Endodermal cell (in vitro differentiated cells): ENCODE measurements around the gene ZFP69B. TPM values are rescaled to one million over a fixed set of nuclear protein-coding genes. Genes with fewer than 3 reads are reported as not detected.

ENCODE experiments used
- DNase-seq: peaks from one replicate; pipeline ENCODE4 v3.0.0-alpha.2; 2017
- H3K27ac ChIP-seq: 2 replicates; pipeline ENCODE4 v1.5.1; 2013; ENCODE audit warnings: mild to moderate bottlenecking, low read depth, low read length, moderate library complexity
- H3K27me3 ChIP-seq: 2 replicates; pipeline ENCODE4 v1.6.1; 2013; ENCODE audit warnings: mild to moderate bottlenecking, low read length, moderate library complexity; ENCODE audit not compliant: insufficient read depth, control insufficient read depth, poor library complexity, severe bottlenecking
- H3K36me3 ChIP-seq: 2 replicates; pipeline ENCODE4 v1.7.0; 2013; ENCODE audit warnings: mild to moderate bottlenecking, low read length, moderate library complexity; ENCODE audit not compliant: control insufficient read depth, insufficient read depth
- H3K4me1 ChIP-seq: one replicate; pipeline ENCODE4 v1.7.0; 2013; ENCODE audit warnings: low read length; ENCODE audit not compliant: control insufficient read depth, insufficient read depth
- H3K4me3 ChIP-seq: 2 replicates; pipeline ENCODE4 v1.5.1; 2013; ENCODE audit warnings: mild to moderate bottlenecking, low read length, moderate library complexity
- H3K9ac ChIP-seq: 2 replicates; pipeline ENCODE4 v1.6.1; 2013; ENCODE audit warnings: mild to moderate bottlenecking, low read length, moderate library complexity; ENCODE audit not compliant: poor library complexity, severe bottlenecking; ENCODE audit errors: extremely low read depth
- H3K9me3 ChIP-seq: 2 replicates; pipeline ENCODE4 v1.6.1; 2013; ENCODE audit warnings: mild to moderate bottlenecking, low read length, moderate library complexity; ENCODE audit not compliant: control insufficient read depth
- H3K27ac Mint-ChIP-seq: 2 replicates; pipeline ENCODE4 v1.8.0; 2020; ENCODE audit warnings: mixed read lengths
- H3K27me3 Mint-ChIP-seq: 2 replicates; pipeline ENCODE4 v1.8.0; 2021; ENCODE audit warnings: mild to moderate bottlenecking, mixed read lengths; ENCODE audit not compliant: insufficient read depth
- H3K36me3 Mint-ChIP-seq: 2 replicates; pipeline ENCODE4 v1.8.0; 2020; ENCODE audit warnings: low read depth, mixed read lengths
- H3K4me1 Mint-ChIP-seq: 2 replicates; pipeline ENCODE4 v1.8.0; 2020; ENCODE audit warnings: mixed read lengths
- H3K4me3 Mint-ChIP-seq: 2 replicates; pipeline ENCODE4 v1.8.0; 2020; ENCODE audit warnings: mild to moderate bottlenecking, moderate library complexity, mixed read lengths
- H3K9me3 Mint-ChIP-seq: 2 replicates; pipeline ENCODE4 v1.8.0; 2020; ENCODE audit warnings: mild to moderate bottlenecking, mixed read lengths
- WGBS, 2 experiments: methylation state at CpG; one replicate each; pipeline versions ENCODE4 v1.1.5 to v1.1.7; 2013; ENCODE audit warnings: missing lambda C conversion rate in 2 of 2, mixed read lengths in 1 of 2; ENCODE audit not compliant: insufficient coverage in 1 of 2, insufficient read length in 1 of 2; 5-methylcytosine and 5-hydroxymethylcytosine counted together
- long read RNA-seq, 4 experiments: library from polyadenylated mRNA in 2 of 4; library from RNA in 1 of 4; library from capped mRNA in 1 of 4; stranded (forward) in 3 of 4; unstranded in 1 of 4; transcript quantifications; one replicate each; pipeline ENCODE4 v2.0.0, GENCODE V29; 2020 to 2021; ENCODE audit warnings: inconsistent platforms in 1 of 4
- polyA plus RNA-seq, 2 experiments: library from polyadenylated mRNA; stranded (reverse); fragments of 50-300 nt; gene quantifications; one replicate each; pipeline ENCODE4 v1.2.3, GENCODE V29; 2013
- total RNA-seq, 2 donors: library from RNA; stranded (reverse); fragmentation: NEBNext Ultra II Directional in 1 of 2; extraction: Animal tissue kit (Norgen Biotek cat#: 25700) in 1 of 2; gene quantifications; 2 replicates in 1 of 2; 3 replicates in 1 of 2; pipeline ENCODE4 v1.2.1, GENCODE V29; 2021
- TF ChIP-seq, protein P1 (sequence below): fragments of 200-600 bp; sonication (generic); conservative IDR thresholded peaks from 2 replicates; pipeline ENCODE4 v1.5.0; 2021; ENCODE audit warnings: antibody characterized with exemption, mild to moderate bottlenecking

ZFP69B gene
- 10 to 100 TPM in 1 of 2 donors, 1 to 10 TPM in 1; 7.7 to 10.3 TPM for total RNA-seq
- polyA plus RNA-seq (2013, experiment 1 of 2), result 9.7 TPM
- polyA plus RNA-seq (2013, experiment 2 of 2), result 9.7 TPM
- long read RNA-seq, experiment 1, partial matches to known transcripts, result 2 of 3 reads
- long read RNA-seq, experiment 1, other reads (novel, unspliced or antisense), result 1 of 3 reads
- long read RNA-seq, experiment 2, partial matches to known transcripts, result 1 of 10 reads
- long read RNA-seq, experiment 2, other reads (novel, unspliced or antisense), result 5 of 10 reads
- long read RNA-seq, experiment 3, partial matches to known transcripts, result 0 of 21 reads
- long read RNA-seq, experiment 3, other reads (novel, unspliced or antisense), result 14 of 21 reads
- long read RNA-seq, experiment 4, partial matches to known transcripts, result 0 of 3 reads
- long read RNA-seq, experiment 4, other reads (novel, unspliced or antisense), result 3 of 3 reads

DNA sequence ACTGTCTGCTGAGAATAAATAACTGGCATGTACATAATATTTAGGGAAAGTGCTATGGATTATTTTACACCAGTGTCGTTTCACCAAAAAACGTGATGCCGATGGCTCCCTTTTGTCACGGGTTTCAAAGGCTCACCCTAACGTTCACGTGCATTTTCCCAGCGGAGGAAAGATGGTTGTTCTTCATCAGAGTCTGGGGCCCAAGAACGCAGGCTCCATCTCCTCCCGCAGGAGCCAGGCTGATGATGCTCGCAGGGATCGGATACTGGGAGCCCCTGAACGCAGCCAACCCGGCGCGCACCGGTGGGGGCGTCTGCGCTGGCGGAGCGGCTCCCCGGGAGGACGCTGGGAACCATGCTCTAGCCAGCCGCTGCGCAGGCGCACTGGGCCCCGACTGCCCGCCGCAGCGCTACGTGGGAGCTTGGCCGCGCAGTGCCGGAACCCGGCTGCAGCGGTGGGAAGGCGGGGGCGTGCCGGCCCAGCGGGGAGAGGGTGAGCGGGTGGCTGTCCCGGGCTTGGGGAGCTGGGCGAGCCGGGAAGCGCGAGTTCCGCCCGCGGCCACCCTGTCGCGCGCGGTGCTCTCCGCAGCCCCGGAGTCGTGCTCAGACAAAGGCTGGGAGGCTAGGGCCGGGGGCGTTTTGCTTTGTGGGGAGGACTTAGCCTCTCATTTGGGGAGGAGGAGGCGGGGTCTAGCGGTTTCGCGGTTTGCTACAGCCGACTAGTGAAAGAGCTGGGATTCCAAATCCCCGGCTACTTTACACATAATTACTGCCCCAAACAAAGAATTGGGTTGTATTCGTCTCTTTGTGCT is at the start of gene ZFP69B:
TSS of gene ZFP69B (plus strand) at position 793 of the 811 bp plus-strand sequence. CDS start 486 bp downstream, outside the sequence.
- Histone ChIP-seq H3K9ac (peak within 1 kb of the TSS; percentile 50), H3K9me3 (peaks cover 41% of the 10 kb centered on the region), H3K36me3 (peaks cover 15% of the 10 kb centered on the region), H3K27me3 (no peaks in the 10 kb centered on the region), H3K4me3 (peak within 1 kb of the TSS; percentile 83), H3K4me1 (no peaks in the 10 kb centered on the region), H3K27ac (peak within 1 kb of the TSS; percentile 92)
- H3K36me3 Mint-ChIP-seq, result peaks cover 35% of the 10 kb centered on the region
- WGBS, 2 experiments, result 1 to 4% methylated on average over 31 to 63 of the region's 64 CpGs
- peak; percentile 97 for DNase-seq
- peak within 1 kb of the TSS; percentile 72 for H3K4me3 Mint-ChIP-seq
- TF ChIP-seq, protein P1, sequence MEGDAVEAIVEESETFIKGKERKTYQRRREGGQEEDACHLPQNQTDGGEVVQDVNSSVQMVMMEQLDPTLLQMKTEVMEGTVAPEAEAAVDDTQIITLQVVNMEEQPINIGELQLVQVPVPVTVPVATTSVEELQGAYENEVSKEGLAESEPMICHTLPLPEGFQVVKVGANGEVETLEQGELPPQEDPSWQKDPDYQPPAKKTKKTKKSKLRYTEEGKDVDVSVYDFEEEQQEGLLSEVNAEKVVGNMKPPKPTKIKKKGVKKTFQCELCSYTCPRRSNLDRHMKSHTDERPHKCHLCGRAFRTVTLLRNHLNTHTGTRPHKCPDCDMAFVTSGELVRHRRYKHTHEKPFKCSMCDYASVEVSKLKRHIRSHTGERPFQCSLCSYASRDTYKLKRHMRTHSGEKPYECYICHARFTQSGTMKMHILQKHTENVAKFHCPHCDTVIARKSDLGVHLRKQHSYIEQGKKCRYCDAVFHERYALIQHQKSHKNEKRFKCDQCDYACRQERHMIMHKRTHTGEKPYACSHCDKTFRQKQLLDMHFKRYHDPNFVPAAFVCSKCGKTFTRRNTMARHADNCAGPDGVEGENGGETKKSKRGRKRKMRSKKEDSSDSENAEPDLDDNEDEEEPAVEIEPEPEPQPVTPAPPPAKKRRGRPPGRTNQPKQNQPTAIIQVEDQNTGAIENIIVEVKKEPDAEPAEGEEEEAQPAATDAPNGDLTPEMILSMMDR, result peak; percentile 14
- peak within 1 kb of the TSS; percentile 93 for H3K27ac Mint-ChIP-seq
- no peaks in the 10 kb centered on the region for H3K27me3 Mint-ChIP-seq
- H3K4me1 Mint-ChIP-seq, result peaks cover 14% of the 10 kb centered on the region
- H3K9me3 Mint-ChIP-seq, result peaks cover 40% of the 10 kb centered on the region

DNA sequence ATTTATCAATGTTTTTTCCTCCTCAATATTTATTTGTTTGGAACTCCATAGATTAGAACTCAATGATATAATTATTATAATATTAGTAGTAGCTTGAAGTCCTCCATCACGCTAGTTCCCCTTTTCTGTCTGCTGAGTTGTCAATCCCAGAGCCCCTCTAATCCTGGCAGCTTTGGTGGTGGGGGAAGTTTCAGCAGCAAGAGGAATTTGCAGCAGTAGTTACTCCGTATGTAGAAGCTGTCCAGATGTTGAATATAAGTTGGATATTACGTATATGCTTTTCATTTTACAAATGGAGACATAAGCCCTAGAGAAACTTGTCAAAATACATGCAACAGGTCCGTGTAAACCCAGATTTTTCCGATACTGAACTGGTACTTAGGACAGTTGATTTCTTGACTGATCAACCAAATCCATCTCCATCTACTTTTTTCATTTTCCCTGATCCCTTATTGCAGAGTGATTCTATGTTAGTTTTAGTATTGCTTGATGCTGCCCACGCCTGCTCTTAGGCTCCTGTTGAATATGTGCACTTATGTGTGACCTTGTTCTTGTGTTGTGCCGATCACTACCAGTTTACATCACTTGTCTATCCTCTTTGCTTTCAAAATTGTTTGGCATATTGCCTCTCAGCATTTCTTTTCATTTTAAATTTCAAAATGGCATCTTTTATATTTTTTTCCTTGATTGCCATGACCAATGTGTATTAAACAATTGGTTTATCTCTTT is 48.6 kb upstream of the ZFP69B start:
- WGBS, 2 experiments, result 91 to 95% methylated on average over 3 to 7 of the region's 7 CpGs

More for the DNA sequence above, 48.6 kb upstream of the ZFP69B start:
- Mint-ChIP-seq H3K4me1 (peaks cover 16% of the 10 kb centered on the region), H3K36me3 (peaks cover 7% of the 10 kb centered on the region), H3K9me3 (peaks cover 1% of the 10 kb centered on the region), H3K27me3 (no peaks in the 10 kb centered on the region), H3K27ac (no peak overlapping the region), H3K4me3 (no peak overlapping the region)
- no peak for DNase-seq
- H3K4me3 ChIP-seq, result no peak overlapping the region
- TF ChIP-seq, protein P1, result no peak
- peaks cover 20% of the 10 kb centered on the region for H3K9me3 ChIP-seq
- peaks cover 5% of the 10 kb centered on the region for H3K4me1 ChIP-seq
- H3K36me3 ChIP-seq, result peaks cover 23% of the 10 kb centered on the region
- no peak overlapping the region for H3K27ac ChIP-seq
- no peaks in the 10 kb centered on the region for H3K27me3 ChIP-seq
- H3K9ac ChIP-seq, result no peak overlapping the region
